Astrocyte of the cerebellum (primary cell): ENCODE data around the gene PAGE3.

ENCODE experiments used
- DNase-seq: peaks from one replicate; pipeline ENCODE4 v3.0.0-alpha.2; 2011; ENCODE audit warnings: low read depth
- H3K4me3 ChIP-seq: 2 replicates; pipeline ENCODE4 v1.5.1; 2011; ENCODE audit warnings: mild to moderate bottlenecking, low read depth, low read length, moderate library complexity
- CTCF ChIP-seq: IDR thresholded peaks from 2 replicates; pipeline ENCODE4 v1.5.1; 2012; ENCODE audit warnings: low read length, low read depth, moderate library complexity, mild to moderate bottlenecking; ENCODE audit errors: missing control alignments
- in situ Hi-C: cut with HindIII; loops from 2 replicates; pipeline ENCODE4 v1.10.0; 2017; ENCODE audit warnings: low sequenced_read_pairs

Gene PAGE3

GRCh38 chrX:55220119-55220794 is 44.5 kb downstream of the PAGE3 start, which contains the start of gene PAGE5:
Gene PAGE5 (plus strand): TSS chrX:55220346. CDS start chrX:55221383, 1,037 bp downstream.
- in situ Hi-C loops: no loop called here
- DNase-seq: no peak
- H3K4me3 ChIP-seq: no peak within 1 kb of the TSS
- TF ChIP-seq CTCF: no peak

DNA sequence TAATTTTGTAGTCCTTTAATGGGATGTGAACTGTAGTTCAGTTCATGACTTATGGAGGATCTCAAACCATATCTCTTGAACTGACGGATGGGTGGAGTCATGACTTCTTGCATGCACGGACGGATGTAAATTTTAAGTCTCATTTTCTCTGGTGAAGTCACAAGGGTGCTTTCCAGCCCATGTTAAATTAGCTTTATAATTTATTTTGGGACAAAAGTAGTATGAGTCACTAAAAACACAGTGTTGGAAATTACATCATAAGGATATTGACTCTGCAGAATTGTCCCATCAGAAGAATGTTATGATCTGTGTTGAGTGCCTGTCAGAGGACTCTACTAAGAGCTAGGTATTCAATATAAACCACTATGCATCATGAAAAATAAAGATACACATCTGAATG is 51.3 kb downstream of the PAGE3 start:
- in situ Hi-C loops: no loop called here

DNA sequence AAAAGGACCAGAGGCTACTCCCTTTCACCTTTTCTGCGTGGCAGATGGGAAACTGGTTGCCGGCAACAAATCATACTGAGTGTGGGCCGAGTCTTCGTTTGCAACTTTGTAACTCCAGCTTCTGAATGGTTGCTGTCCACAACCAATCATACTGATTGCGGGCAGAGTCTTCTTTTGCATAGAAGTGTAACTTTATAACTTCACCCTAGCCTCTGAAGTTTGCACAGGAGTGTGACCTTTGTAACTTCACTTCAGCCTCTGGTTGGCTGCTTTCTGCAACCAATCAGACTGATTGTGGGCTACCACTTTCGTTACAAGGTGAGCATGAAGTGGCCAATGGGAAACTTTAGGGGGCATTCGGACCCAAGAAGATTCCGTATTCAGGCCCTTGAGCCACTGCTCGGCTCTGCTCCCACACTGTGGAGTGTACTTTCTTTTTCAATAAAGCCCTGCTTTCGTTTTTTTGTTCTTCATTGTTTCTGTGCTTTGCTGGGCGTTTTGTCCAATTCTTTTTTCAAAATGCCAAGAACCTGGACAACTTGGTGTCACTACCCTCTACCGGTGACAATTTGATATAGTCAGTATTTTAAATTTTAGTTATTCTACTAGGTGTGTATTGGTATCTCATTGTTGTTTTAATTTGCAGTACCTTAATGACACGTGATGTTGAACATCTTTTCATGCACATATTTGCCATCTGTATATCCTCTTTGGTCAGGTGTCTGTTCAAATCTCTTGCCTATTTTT is 53.6 kb downstream of the PAGE3 start:
- in situ Hi-C loops: no loop called here
- TF ChIP-seq CTCF: no peak
- H3K4me3 ChIP-seq: no peak overlapping the region
- no peak for DNase-seq

More for the DNA sequence above, 51.3 kb downstream of the PAGE3 start:
- DNase-seq: no peak
- TF ChIP-seq CTCF: no peak
- H3K4me3 ChIP-seq: no peak overlapping the region
